CD4-positive, alpha-beta T cell treated with Interleukin-15 for 1 hour (primary cell): ENCODE data around the gene ELP1.

Source experiments
- DNase-seq: peaks from one replicate; pipeline ENCODE4 v3.0.0-alpha.2; 2020

Gene ELP1

DNA sequence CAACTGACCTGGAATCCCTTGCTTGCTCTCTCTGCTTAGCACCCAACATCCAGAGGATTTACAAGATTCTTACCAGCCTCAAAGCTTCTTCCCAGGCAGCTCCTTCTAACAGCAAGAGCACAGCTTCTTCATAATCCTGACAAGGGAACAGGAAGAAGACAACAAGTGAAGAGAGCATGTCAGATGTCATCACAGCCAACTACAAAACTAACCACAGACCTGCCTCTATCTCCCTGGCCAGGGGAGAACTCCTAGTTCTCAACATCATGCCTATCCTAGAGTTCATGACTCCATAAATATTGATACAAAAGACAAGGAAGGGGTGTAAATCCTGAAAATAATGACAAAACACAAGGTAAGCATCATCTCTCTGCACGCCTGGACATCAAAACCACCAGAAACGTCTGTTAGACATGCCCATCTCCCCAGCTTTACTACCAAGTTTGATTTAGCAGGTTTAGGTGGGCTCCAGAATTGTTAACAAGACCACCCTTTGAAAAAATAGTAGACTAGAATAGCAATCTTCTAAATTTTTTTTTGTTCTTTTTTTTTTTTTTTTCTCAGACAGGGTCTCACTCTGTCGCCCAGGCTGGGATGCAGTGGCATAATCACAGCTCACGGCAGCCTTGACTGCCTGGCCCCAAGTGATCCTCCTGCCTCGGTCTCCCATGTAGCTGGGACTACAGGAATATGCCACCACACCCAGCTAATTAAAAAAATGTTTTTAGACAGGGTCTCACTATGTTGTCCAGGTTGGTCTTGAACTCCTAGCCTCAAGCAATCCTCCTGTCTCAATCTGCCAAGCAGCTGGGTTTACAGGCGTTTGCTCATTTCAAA lies 51.7 kb downstream of the ELP1 start:
- no peak for DNase-seq

DNA sequence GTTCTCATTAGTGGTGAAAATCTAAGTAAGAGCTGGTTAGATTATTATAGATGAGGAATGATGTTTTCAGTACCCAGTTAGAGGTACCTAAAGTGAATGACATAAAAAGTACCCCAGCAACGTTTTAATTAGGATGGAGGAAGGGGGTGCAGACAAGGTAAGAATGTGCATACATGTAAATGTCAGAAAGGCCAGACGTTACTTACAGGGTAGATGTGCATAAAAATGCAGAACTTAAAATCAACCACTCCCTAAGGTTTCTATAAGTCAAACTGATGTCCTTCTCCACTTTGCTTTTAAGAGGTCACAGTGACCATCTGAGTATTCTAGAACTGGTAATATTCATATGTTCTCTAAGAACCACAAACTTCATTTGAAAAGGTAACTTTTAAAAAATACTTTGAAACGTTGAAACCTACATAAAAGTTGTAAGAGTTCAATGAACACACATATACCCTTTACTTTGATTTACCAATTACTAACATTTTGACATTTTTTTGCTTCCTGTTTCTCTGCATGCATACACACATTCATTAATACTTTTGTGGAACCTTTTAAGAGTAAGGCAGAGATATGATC lies 53.1 kb downstream of the ELP1 start:
- DNase-seq, result no peak

DNA sequence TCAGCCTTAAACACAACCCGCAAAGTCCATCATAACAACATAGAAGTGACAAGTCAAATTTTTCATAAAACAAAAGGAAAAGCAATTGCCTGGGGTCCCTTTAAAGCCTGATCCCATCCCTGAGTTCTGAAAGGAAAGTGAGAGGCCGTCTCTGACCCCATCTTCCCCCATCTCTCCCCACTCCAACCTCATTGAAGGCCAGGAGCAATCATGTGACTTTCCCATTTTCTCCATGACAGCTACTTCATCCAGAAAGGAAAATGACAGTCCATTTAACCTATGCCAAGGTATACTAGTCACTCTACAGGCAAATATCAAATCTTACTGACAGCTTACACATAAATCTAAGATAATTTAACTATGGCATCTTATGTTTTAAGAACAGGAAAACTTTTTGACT lies 56.4 kb downstream of the ELP1 start:
- DNase-seq, result no peak

GRCh38 chr9:108876425-108876824 lies 57.5 kb downstream of the ELP1 start:
- no peak for DNase-seq

DNA sequence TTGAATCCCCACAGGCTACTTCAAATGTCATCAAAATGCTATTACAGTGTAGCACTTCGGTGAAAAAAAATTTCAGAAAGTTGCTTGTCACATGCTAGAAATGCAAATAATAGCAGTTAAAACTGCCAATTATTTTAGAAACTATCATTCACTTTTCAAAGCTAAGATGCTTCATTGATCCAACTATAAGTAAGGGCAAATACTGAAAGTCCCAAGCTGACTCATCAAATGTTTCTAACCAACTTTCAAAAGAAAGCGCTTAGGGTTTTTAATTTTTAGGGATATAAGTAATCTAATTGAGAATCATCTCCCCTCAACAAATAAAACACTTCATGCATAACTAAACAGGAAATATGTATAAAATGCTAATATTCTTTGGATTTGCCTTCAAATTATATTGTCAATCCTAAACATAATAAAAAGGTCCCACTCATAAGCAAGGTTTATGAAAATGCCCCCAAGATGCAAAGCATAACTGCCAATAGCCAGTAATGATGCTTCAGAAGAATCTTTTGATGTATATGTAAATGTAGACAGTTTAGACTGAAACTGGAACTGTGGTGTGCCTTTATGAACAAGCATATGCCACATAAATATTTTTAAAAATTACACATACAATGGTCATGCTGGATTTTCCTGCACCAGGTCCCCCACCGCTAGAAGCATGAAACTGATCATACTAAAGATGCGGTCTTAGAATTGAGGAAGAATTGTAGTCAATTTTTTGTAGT lies 59.7 kb downstream of the ELP1 start:
- no peak for DNase-seq

DNA sequence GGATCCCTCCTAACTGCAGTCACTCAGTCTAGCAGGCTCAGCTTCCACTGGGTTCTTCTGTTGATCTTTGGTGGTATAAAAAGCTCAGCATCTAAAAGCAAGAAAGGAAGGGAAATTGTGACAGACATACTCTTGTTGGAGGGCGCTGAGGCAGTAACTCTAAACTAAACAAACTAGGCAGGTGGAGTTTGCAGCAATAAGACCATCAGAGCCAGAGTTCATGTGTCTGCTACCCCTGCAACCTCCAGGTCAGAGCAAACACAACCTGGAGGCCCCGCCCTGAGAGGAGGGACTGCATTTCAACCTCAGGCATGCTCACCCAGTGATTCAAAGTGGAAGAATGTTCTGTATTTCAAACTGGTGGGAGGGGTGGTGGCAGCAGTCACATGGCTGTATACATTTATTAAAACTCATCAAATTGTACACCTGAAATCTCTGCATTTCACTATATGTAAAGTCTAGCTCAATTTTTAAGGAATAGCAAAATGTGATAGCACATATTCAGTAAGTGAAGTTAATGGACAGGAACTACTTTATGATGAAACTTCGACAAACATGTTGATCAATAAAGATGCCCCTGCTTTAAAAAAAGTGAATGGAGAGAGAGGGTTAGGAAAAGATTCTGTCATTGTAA lies 64.7 kb downstream of the ELP1 start:
- no peak for DNase-seq

- DNase-seq, result no peak
Observed at GRCh38 chr9:108867829-108868228, 66.1 kb downstream of the ELP1 start.

- no peak for DNase-seq
Observed at GRCh38 chr9:108867116-108867515, 66.8 kb downstream of the ELP1 start.

DNA sequence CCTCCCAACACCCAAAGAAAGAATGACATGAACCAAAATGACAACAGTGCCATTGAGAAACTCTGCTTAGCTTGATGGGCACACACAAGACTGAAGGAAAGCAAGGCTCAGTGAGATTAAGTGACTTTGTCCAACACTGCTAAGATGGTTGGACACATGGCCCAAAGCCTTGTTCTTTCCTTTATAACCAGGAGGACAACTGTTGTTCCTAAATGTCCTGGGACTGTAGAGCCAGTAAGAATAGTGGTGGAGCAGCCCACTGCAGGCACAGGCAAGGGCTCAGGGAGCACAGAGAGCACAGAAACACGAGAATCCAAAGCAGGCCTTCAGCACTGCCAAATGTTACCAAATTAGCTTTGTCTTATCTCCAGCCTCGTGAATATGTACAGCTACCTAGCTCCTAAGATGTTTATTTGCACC lies 67.9 kb downstream of the ELP1 start:
- no peak for DNase-seq

- DNase-seq, result no peak
Observed at GRCh38 chr9:108865037-108865436, 68.9 kb downstream of the ELP1 start.

- no peak for DNase-seq
Observed at GRCh38 chr9:108864446-108864845, 69.5 kb downstream of the ELP1 start.

DNA sequence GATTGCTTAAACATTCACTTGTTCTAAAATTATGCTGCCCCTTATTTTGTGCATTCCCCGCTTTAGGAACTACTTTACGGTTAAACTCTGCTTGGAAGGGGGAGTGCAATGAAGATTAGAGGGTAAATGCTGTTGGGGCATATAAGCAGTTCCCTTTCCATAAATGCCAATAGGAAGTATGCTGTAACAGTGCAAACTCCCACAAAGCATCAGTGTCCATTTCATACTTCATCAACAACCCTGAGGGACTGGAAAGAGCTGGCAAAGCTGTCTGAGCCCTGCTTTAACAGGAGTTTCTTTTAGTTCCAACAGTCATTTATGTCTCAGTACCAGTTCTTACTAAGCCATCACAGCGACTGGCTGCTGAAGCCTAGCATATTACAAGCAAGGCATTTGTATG lies 70.0 kb downstream of the ELP1 start:
- DNase-seq, result no peak

DNA sequence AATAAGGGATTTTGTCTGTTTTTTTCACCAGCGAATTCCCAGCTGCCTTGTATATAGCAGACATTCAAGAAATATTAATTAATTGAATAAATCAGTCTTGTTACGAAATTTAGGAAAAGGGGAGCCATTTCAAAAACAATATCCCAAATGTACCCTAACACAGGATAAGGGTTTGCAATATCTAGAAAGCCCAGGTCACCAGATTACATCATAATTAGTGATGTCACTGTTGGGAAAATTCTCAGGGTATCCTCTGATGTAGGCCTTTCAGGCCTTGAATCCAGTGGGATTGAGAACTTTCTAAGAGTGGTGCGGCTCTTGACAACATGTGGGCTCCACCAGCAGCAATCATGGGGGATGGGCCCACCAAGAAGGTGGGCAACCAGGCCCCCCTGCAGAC lies 71.9 kb downstream of the ELP1 start, which contains the start of gene ACTL7A:
ACTL7A (plus strand) TSS at position 270 of the 400 bp plus-strand sequence; CDS start at position 327, 57 bp downstream.
- DNase-seq, result no peak

- DNase-seq, result no peak
Observed at GRCh38 chr9:108861464-108861863, 72.5 kb downstream of the ELP1 start.

DNA sequence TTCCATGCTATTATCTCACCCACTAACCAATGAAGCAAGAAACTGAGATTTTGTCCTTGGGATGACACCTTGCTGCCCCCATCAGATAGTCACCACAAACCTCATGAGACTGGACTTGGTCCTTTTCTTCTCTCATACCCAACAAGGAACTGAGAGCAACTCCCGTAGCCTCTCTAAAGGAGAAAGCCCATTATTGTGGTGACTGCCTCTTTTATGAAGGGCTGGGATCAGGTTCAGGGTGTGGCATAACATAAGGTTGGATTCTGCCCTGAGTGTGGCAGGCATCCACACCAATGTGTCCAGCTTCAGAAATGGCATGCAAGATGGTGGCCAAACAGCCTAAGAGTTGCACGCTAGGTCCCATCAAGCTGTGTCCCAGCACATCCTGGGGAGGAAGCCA lies 73.2 kb downstream of the ELP1 start:
- DNase-seq, result no peak

GRCh38 chr9:108860354-108860753 lies 73.6 kb downstream of the ELP1 start:
- no peak for DNase-seq

- no peak for DNase-seq
Observed at GRCh38 chr9:108859459-108860114, 74.3 kb downstream of the ELP1 start.

- no peak for DNase-seq
Observed at GRCh38 chr9:108857572-108857971, 76.4 kb downstream of the ELP1 start.

- no peak for DNase-seq
Observed at GRCh38 chr9:108855888-108856287, 78.0 kb downstream of the ELP1 start, which contains the start of gene ACTL7B. ACTL7B (minus strand) TSS chr9:108855986; CDS start chr9:108855930, 56 bp downstream.

- DNase-seq, result no peak
Observed at GRCh38 chr9:108855529-108855886, 78.4 kb downstream of the ELP1 start.

- no peak for DNase-seq
Observed at GRCh38 chr9:108854641-108855528, 79.0 kb downstream of the ELP1 start.

- no peak for DNase-seq
Observed at GRCh38 chr9:108854094-108854493, 79.8 kb downstream of the ELP1 start.
